PC-9 (cell line): ENCODE measurements around the gene HSDL1. TPM values are rescaled to one million over a fixed set of nuclear protein-coding genes. Genes with fewer than 3 reads are reported as not detected.

Experiments used
- BruUV-seq: library from RNA; stranded (reverse); fragments of 400-500 nt; replicated peaks from 2 replicates; lab custom pipeline; 2021; lab: Mats Ljungman, UMichigan
- CTCF ChIA-PET: fragments of 300-600 bp; sonication (Branson Sonifier 250); formaldehyde crosslinking; loops from one replicate; lab custom pipeline; 2022; ENCODE audit warnings: antibody characterized with exemption; lab: Charles Lee
- POLR2A ChIA-PET: fragments of 300-600 bp; sonication (Branson Sonifier 250); formaldehyde crosslinking; loops from one replicate; lab custom pipeline; 2022; ENCODE audit warnings: antibody characterized with exemption; ENCODE audit not compliant: unreplicated experiment; lab: Charles Lee
- DNase-seq, 2 experiments: peaks; one replicate each; pipeline versions ENCODE4 v3.0.0 to v3.0.0-alpha.2; 2015 to 2022; ENCODE audit warnings: mixed read lengths in 1 of 2
- H2AFZ ChIP-seq: fragments of 200-600 bp; sonication (generic); 2 replicates; pipeline ENCODE4 v1.8.1; 2017; ENCODE audit warnings: antibody characterized with exemption
- H3F3A ChIP-seq: fragments of 200-600 bp; sonication (generic); 2 replicates; pipeline ENCODE4 v1.8.1; 2017; ENCODE audit warnings: antibody characterized with exemption, mild to moderate bottlenecking, low read depth; ENCODE audit not compliant: insufficient read depth
- H3K27ac ChIP-seq: fragments of 200-600 bp; sonication (generic); 2 replicates; pipeline ENCODE4 v1.6.1; 2016; ENCODE audit warnings: mixed run types
- H3K27me3 ChIP-seq: fragments of 200-600 bp; sonication (generic); 2 replicates; pipeline ENCODE4 v1.6.1; 2016; ENCODE audit warnings: low read depth, mixed run types; ENCODE audit not compliant: insufficient read depth
- H3K36me3 ChIP-seq: fragments of 200-600 bp; sonication (generic); 2 replicates; pipeline ENCODE4 v1.6.1; 2016; ENCODE audit warnings: low read depth, mixed run types
- H3K4me1 ChIP-seq: fragments of 200-600 bp; sonication (generic); replicated peaks from 2 replicates; pipeline ENCODE4 v1.6.1; 2016; ENCODE audit warnings: mixed run types; ENCODE audit not compliant: insufficient read depth
- H3K4me2 ChIP-seq: fragments of 200-600 bp; sonication (generic); 2 replicates; pipeline ENCODE4 v1.6.1; 2017; ENCODE audit warnings: mixed run types
- H3K4me3 ChIP-seq: fragments of 200-600 bp; sonication (generic); 2 replicates; pipeline ENCODE4 v1.6.1; 2016; ENCODE audit warnings: mixed run types
- H3K79me2 ChIP-seq: fragments of 200-600 bp; sonication (generic); 2 replicates; pipeline ENCODE4 v1.6.1; 2017; ENCODE audit warnings: low read depth, mixed run types
- H3K9me2 ChIP-seq: fragments of 200-600 bp; sonication (generic); 2 replicates; pipeline ENCODE4 v1.8.1; 2017; ENCODE audit warnings: mild to moderate bottlenecking; ENCODE audit not compliant: insufficient read depth
- H3K9me3 ChIP-seq: fragments of 200-600 bp; sonication (generic); 2 replicates; pipeline ENCODE4 v1.8.1; 2016; ENCODE audit warnings: low read depth; ENCODE audit not compliant: insufficient read depth
- H4K20me1 ChIP-seq: fragments of 200-600 bp; sonication (generic); 2 replicates; pipeline ENCODE4 v1.8.1; 2017; ENCODE audit not compliant: insufficient read depth
- EZH2 ChIP-seq: fragments of 200-600 bp; sonication (generic); IDR thresholded peaks from 2 replicates; pipeline ENCODE4 v1.8.0; 2017; ENCODE audit warnings: antibody characterized with exemption, low read depth
- intact Hi-C: fragments of 100-400 bp; cut with micrococcal nuclease; formaldehyde crosslinking; loops from one replicate; pipeline ENCODE4 v1.10.0; 2022; ENCODE audit not compliant: unreplicated experiment
- total RNA-seq: library from RNA; stranded (reverse); gene quantifications from 2 replicates; pipeline ENCODE4 v1.2.3, GENCODE V29; 2021
- TF ChIP-seq, protein P1 (sequence below): fragments of 200-600 bp; sonication (generic); conservative IDR thresholded peaks from 2 replicates; pipeline ENCODE4 v1.6.1; 2017; ENCODE audit warnings: mixed run types, antibody characterized with exemption, mild to moderate bottlenecking, moderate library complexity

HSDL1 gene
- total RNA-seq, 1 experiment from 2014 or later: 32.1 TPM

DNA sequence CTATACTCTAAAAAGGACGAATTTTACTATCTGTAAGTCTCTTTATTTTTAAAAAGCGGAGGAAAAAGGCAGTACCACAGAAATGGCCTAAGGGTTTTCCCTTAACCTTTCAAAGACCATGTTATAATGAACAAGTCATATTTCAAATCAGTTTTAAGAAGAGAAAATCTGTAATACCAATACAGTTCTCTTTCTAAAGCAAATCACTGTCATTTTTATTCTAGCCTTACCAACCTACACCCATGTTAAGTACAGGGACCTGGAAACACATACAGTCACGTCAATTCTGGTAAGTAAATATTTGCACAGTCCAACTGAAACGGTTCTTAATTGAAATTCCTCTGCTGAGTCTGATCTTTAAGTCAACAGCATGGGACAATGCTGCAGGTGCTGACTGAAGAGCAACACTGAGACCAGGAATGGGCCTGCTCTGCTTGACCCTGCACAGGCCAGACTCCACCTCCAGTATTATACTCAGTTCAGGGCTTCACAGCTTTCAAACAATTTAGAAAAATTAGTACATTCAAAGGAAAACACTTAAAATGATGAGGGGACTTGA is 48.5 kb downstream of the HSDL1 start:
- intact Hi-C loops: no loop called here
- H3K36me3 ChIP-seq: peaks cover 31% of the 10 kb centered on the region

DNA sequence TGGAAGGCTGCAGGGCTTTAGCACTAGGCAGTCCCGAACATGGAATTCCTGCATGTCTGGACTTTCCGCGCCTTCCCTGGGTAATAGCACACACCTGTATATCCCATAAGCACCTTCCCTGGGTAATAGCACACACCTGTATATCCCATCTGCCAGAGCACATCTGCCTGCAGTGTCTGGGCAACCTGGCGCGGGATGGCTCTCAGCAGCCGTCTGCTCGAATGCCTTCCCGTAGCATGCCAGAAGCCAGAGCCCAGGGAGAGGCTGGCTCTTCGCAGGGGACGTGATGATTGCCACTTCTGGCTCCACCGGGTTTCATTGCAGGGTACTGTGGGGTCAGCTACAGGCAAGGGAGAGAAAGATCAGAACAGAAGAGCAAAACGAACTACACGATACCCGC is 49.5 kb downstream of the HSDL1 start:
- Histone ChIP-seq H3K36me3 (peaks cover 31% of the 10 kb centered on the region), H3K4me3 (no peak overlapping the region), H3K4me1 (peaks cover 17% of the 10 kb centered on the region), H2AFZ (no peak overlapping the region), H3K27me3 (no peaks in the 10 kb centered on the region), H3K27ac (peak overlapping the region; percentile 40; the same call in 1 of the 2 replicates), H3K9me2 (no peaks in the 10 kb centered on the region), H3K79me2 (peaks cover 24% of the 10 kb centered on the region), H3F3A (peaks cover 10% of the 10 kb centered on the region), H3K4me2 (no peak overlapping the region), H3K9me3 (no peaks in the 10 kb centered on the region), H4K20me1 (0 out of 2 replicates have a peak, but pooled peaks cover 5% of the 10 kb centered on the region)
- BruUV-seq: no TSS peak
- ChIA-PET CTCF (interaction anchor here (0.7 kb wide), 1 partner anchor 143 kb away, joined by 4 read pairs; the partner anchor contains the start of gene OSGIN1), POLR2A (no interaction called here)
- intact Hi-C loops: no loop called here
- no peak for DNase-seq
- TF ChIP-seq, protein P1, sequence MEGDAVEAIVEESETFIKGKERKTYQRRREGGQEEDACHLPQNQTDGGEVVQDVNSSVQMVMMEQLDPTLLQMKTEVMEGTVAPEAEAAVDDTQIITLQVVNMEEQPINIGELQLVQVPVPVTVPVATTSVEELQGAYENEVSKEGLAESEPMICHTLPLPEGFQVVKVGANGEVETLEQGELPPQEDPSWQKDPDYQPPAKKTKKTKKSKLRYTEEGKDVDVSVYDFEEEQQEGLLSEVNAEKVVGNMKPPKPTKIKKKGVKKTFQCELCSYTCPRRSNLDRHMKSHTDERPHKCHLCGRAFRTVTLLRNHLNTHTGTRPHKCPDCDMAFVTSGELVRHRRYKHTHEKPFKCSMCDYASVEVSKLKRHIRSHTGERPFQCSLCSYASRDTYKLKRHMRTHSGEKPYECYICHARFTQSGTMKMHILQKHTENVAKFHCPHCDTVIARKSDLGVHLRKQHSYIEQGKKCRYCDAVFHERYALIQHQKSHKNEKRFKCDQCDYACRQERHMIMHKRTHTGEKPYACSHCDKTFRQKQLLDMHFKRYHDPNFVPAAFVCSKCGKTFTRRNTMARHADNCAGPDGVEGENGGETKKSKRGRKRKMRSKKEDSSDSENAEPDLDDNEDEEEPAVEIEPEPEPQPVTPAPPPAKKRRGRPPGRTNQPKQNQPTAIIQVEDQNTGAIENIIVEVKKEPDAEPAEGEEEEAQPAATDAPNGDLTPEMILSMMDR: no peak
- no peak for TF ChIP-seq EZH2

More for the DNA sequence above, 48.5 kb downstream of the HSDL1 start:
- Histone ChIP-seq H4K20me1 (0 out of 2 replicates have a peak, but pooled peaks cover 6% of the 10 kb centered on the region), H3K4me1 (peaks cover 25% of the 10 kb centered on the region), H3K27ac (no peak overlapping the region; the same call in 1 of the 2 replicates), H3K4me3 (no peak overlapping the region), H3K27me3 (no peaks in the 10 kb centered on the region), H3K9me3 (no peaks in the 10 kb centered on the region), H3F3A (peaks cover 11% of the 10 kb centered on the region), H3K4me2 (no peak overlapping the region), H3K9me2 (no peaks in the 10 kb centered on the region), H2AFZ (no peak overlapping the region), H3K79me2 (peaks cover 35% of the 10 kb centered on the region)
- DNase-seq: no peak
- CTCF ChIA-PET: no interaction called here
- TF ChIP-seq EZH2: no peak
- TF ChIP-seq, protein P1: no peak
- POLR2A ChIA-PET: no interaction called here
- BruUV-seq: no TSS peak

DNA sequence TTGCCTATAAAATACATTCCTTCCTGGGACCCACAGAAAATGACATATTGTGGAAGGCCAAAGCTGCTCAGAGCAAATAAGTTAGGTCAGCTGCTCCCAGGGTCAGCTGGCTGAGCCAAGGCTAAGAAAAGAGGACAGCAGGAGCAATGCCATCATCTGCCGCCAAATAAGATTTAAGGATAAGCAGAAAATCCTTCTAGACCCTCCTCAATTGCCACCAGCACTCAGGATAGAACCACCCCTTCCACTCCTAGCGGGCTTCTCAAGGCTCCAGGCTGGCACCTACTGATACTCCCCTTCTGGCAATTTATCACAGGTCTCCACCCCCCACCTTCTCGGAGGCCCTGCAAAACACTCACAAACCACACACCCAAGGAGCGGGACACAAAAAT is 51.1 kb downstream of the HSDL1 start:
- intact Hi-C loops: no loop called here
- TF ChIP-seq, protein P1: no peak
- no peak for TF ChIP-seq EZH2
- POLR2A ChIA-PET: no interaction called here

More for the DNA sequence above, 51.1 kb downstream of the HSDL1 start:
- H4K20me1 ChIP-seq: no peaks in the 10 kb centered on the region
- no peak overlapping the region for H3K4me2 ChIP-seq
- no peaks in the 10 kb centered on the region for H3K27me3 ChIP-seq
- DNase-seq: no peak
- no peak overlapping the region for H3K27ac ChIP-seq
- no peaks in the 10 kb centered on the region for H3F3A ChIP-seq
- CTCF ChIA-PET: no interaction called here
- H3K9me3 ChIP-seq: no peaks in the 10 kb centered on the region
- no peak overlapping the region for H2AFZ ChIP-seq
- BruUV-seq: no TSS peak
- peaks cover 13% of the 10 kb centered on the region for H3K79me2 ChIP-seq
- H3K4me3 ChIP-seq: no peak overlapping the region
- no peaks in the 10 kb centered on the region for H3K9me2 ChIP-seq
- peaks cover 3% of the 10 kb centered on the region for H3K4me1 ChIP-seq
- peaks cover 30% of the 10 kb centered on the region for H3K36me3 ChIP-seq
